K562 (cell line): Measurements from ENCODE around the gene STAU1. TPM values are rescaled to one million over a fixed set of nuclear protein-coding genes. Genes with fewer than 3 reads are reported as not detected.

Experiments used
- ATAC-seq: fragments of 200-7000 bp; cut with Tn5 transposase; 3 replicates; pipeline ENCODE4 v1.9.1; 2020; ENCODE audit warnings: moderate library complexity
- BruUV-seq: library from RNA; stranded (reverse); fragments of 400-500 nt; replicated peaks from 2 replicates; lab custom pipeline; 2021; lab: Mats Ljungman, UMichigan
- CTCF ChIA-PET: fragments of 300-600 bp; formaldehyde crosslinking; extraction: SDS; loops from one replicate; lab custom pipeline; 2021; ENCODE audit warnings: low intra/inter-chr PET ratio; lab: Yijun Ruan, JAX
- POLR2A ChIA-PET: fragments of 300-600, 350-650 bp; sonication (Branson Sonifier 250); formaldehyde crosslinking; extraction: SDS; loops from one replicate; lab custom pipeline; 2021; ENCODE audit warnings: antibody characterized with exemption, inconsistent platforms; lab: Yijun Ruan, JAX
- DNase-seq, 4 experiments: peaks; one replicate each; pipeline versions ENCODE4 v3.0.0 to v3.0.0-alpha.2; 2011 to 2018; ENCODE audit warnings: low spot score in 3 of 4, mixed read lengths in 3 of 4; ENCODE audit errors: extremely low read depth in 1 of 4
- FAIRE-seq: peaks from 2 replicates; lab custom pipeline; 2011; peaks lifted over from hg19 to GRCh38; lab: Jason Lieb, UNC
- H2AFZ ChIP-seq: 2 replicates; pipeline ENCODE4 v1.6.0; 2011; ENCODE audit warnings: low read depth, low read length, control low read depth, inconsistent platforms
- H3K27ac ChIP-seq: fragments of 200-600 bp; 3 replicates; pipeline ENCODE4 v1.8.0; 2011; ENCODE audit warnings: low read depth, mild to moderate bottlenecking, control low read depth, inconsistent platforms, low read length, moderate library complexity, mixed read lengths; ENCODE audit errors: extremely low read depth
- H3K27me3 ChIP-seq, 2 experiments: fragments of 300-600 bp in 1 of 2; 2 replicates in 1 of 2; 3 replicates in 1 of 2; pipeline versions ENCODE4 v1.6.0 to v1.8.0; 2011; ENCODE audit warnings: inconsistent platforms in 2 of 2, low read length in 2 of 2, mild to moderate bottlenecking in 1 of 2, mixed read lengths in 1 of 2, moderate library complexity in 1 of 2; ENCODE audit not compliant: control insufficient read depth in 2 of 2, insufficient read depth in 2 of 2
- H3K36me3 ChIP-seq: fragments of 300-600 bp; 3 replicates; pipeline ENCODE4 v1.8.0; 2011; ENCODE audit warnings: mild to moderate bottlenecking, low read length, inconsistent platforms; ENCODE audit not compliant: control insufficient read depth, insufficient read depth
- H3K4me1 ChIP-seq, 2 experiments: fragments of 200-600 bp in 1 of 2; replicated peaks in 1 of 2; 2 replicates in 1 of 2; 3 replicates in 1 of 2; pipeline versions ENCODE4 v1.5.1 to v1.8.0; 2011; ENCODE audit warnings: inconsistent platforms in 2 of 2, low read length in 2 of 2, mild to moderate bottlenecking in 1 of 2, mixed read lengths in 1 of 2, moderate library complexity in 1 of 2; ENCODE audit not compliant: control insufficient read depth in 2 of 2, insufficient read depth in 2 of 2
- H3K4me2 ChIP-seq: 2 replicates; pipeline ENCODE4 v1.6.1; 2011; ENCODE audit warnings: low read length, control low read depth, inconsistent platforms, mixed read lengths; ENCODE audit not compliant: insufficient read depth
- H3K4me3 ChIP-seq: fragments of 200-600 bp; sonication (generic), shearing (Covaris generic); 2 replicates; pipeline ENCODE4 v1.5.1; 2016; ENCODE audit warnings: control low read depth, inconsistent platforms
- H3K79me2 ChIP-seq: fragments of 200-600 bp; 3 replicates; pipeline ENCODE4 v1.8.0; 2011; ENCODE audit warnings: low read length, inconsistent platforms; ENCODE audit not compliant: control insufficient read depth, insufficient read depth
- H3K9ac ChIP-seq, 2 experiments: 2 replicates each; pipeline versions ENCODE4 v1.6.0 to v1.6.1; 2011; ENCODE audit warnings: low read depth in 2 of 2, low read length in 2 of 2, control low read depth in 1 of 2, inconsistent platforms in 1 of 2, mild to moderate bottlenecking in 1 of 2, mixed read lengths in 1 of 2; ENCODE audit not compliant: insufficient read depth in 1 of 2
- H3K9me1 ChIP-seq: one replicate; pipeline ENCODE4 v1.6.0; 2011; ENCODE audit warnings: inconsistent platforms, mild to moderate bottlenecking, low read length, moderate library complexity; ENCODE audit not compliant: control insufficient read depth, insufficient read depth
- H3K9me3 ChIP-seq: replicated peaks from 2 replicates; pipeline ENCODE4 v1.5.1; 2011; ENCODE audit warnings: low read depth, low read length, inconsistent platforms; ENCODE audit not compliant: control insufficient read depth, insufficient read depth
- H4K20me1 ChIP-seq: replicated peaks from 2 replicates; pipeline ENCODE4 v1.6.1; 2011; ENCODE audit warnings: low read length, inconsistent platforms, mixed read lengths; ENCODE audit not compliant: control insufficient read depth, insufficient read depth
- CAMTA2 ChIP-seq: fragments of 250-450 bp; sonication (Bioruptor Pico); conservative IDR thresholded peaks from 2 replicates; pipeline ENCODE4 v1.5.1; 2022
- CBX3 ChIP-seq, 2 experiments: IDR thresholded peaks; 1 replicate in 1 of 2; 2 replicates in 1 of 2; pipeline ENCODE4 v1.6.1; 2012; ENCODE audit warnings: inconsistent platforms in 2 of 2, low read length in 2 of 2, borderline replicate concordance in 1 of 2, control low read depth in 1 of 2
- CBX5 ChIP-seq: IDR thresholded peaks from 2 replicates; pipeline ENCODE4 v1.6.1; 2014; ENCODE audit warnings: low read depth, borderline replicate concordance
- GATAD2A ChIP-seq: fragments of 450-650 bp; IDR thresholded peaks from 2 replicates; pipeline ENCODE4 v1.6.1; 2017
- MCM5 ChIP-seq: fragments of 450-650 bp; IDR thresholded peaks from 2 replicates; pipeline ENCODE4 v1.6.1; 2016; ENCODE audit warnings: low read depth
- RB1 ChIP-seq: fragments of 450-650 bp; IDR thresholded peaks from 2 replicates; pipeline ENCODE4 v1.6.1; 2017; ENCODE audit warnings: low read depth, mild to moderate bottlenecking
- TRIM24 ChIP-seq, 2 experiments: fragments of 450-650 bp; IDR thresholded peaks; 2 replicates each; pipeline ENCODE4 v1.6.1; 2016
- TRIM28 ChIP-seq: fragments of 450-650 bp; IDR thresholded peaks from 2 replicates; pipeline ENCODE4 v1.6.1; 2017
- ZFP1 ChIP-seq: fragments of 450-650 bp; formaldehyde crosslinking; IDR thresholded peaks from 2 replicates; pipeline ENCODE4 v1.4.0; 2020; ENCODE audit warnings: mild to moderate bottlenecking, mixed read lengths
- ZNF184 ChIP-seq: sonication (generic); formaldehyde crosslinking; IDR thresholded peaks from 2 replicates; pipeline ENCODE4 v1.5.0; 2020; ENCODE audit warnings: missing genetic modification reagents
- WGBS: fragments of 100-300 bp; shearing (Covaris generic); methylation state at CpG from one replicate; pipeline ENCODE4 v1.1.6; 2016; ENCODE audit warnings: low coverage, mixed read lengths; ENCODE audit not compliant: insufficient coverage; ENCODE audit errors: missing lambda C conversion rate; 5-methylcytosine and 5-hydroxymethylcytosine counted together
- in situ Hi-C: fragments of 300-500 bp; cut with MboI; formaldehyde crosslinking; loops from 4 replicates; pipeline ENCODE4 v1.15.0; 2018; ENCODE audit warnings: inconsistent platforms, mixed read lengths
- intact Hi-C: fragments of 100-400 bp; cut with micrococcal nuclease; formaldehyde crosslinking; loops from 2 replicates; pipeline ENCODE4 v1.14.2; 2022
- polyA plus RNA-seq, 8 experiments: library from polyadenylated mRNA; depleted of rRNA in 4 of 8; stranded (reverse) in 5 of 8; unstranded in 3 of 8; fragments of >200 nt; fragmentation: Nextera tagmentation in 2 of 8; fragmentation: Illumina TruSeq in 1 of 8; extraction: Ambion mirVana in 2 of 8; extraction: Trizol in 1 of 8; gene quantifications; 2 replicates each; pipeline versions ENCODE4 v1.2.1 to v1.2.3, GENCODE V29; 2011 to 2014; ENCODE audit warnings: inconsistent platforms in 1 of 8, missing spikeins in 1 of 8
- total RNA-seq, 7 experiments: library from RNA; depleted of rRNA in 6 of 7; stranded (reverse); fragments of >200 nt in 6 of 7; fragmentation: Illumina TruSeq in 2 of 7; extraction: Trizol in 2 of 7; gene quantifications; 2 replicates each; pipeline versions ENCODE4 v1.2.1 to v1.2.3, GENCODE V29; 2011 to 2021; ENCODE audit warnings: low replicate concordance in 1 of 7
- TF ChIP-seq, protein P1 (sequence below): fragments of 450-650 bp; IDR thresholded peaks from 2 replicates; pipeline ENCODE4 v1.6.1; 2018; ENCODE audit warnings: mild to moderate bottlenecking, low read depth; ENCODE audit not compliant: partially characterized antibody
- TF ChIP-seq, protein P2 (sequence below): fragments of 450-650 bp; IDR thresholded peaks from 2 replicates; pipeline ENCODE4 v1.6.1; 2016; ENCODE audit warnings: antibody characterized with exemption

The STAU1 gene
- total and polyA plus RNA-seq, 9 of the 15 experiments (the other 6 are each of a cell fraction or from before 2014, with no cell fraction given), result 18.0 to 106 (median 50.6) TPM

DNA sequence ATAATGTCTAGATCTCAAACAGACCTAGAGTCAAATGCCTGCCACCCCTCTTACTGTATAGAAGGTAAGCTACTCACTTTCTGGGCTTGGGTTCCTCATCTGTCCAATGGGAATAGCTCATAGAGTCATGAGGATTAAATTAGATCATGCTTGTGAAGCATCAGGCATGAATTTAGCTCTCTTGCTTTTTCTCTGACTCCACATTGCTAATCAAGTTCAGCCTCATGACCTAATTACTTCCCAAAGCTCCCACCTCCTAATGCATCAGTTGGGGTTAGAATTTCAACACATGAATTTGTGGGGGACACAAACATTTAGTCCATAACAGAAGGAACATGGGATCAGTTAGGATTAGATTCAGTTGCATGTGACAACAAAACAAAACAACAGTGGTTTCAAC is 26.4 kb upstream of the STAU1 start (continued):
- no peak for TF ChIP-seq GATAD2A

DNA sequence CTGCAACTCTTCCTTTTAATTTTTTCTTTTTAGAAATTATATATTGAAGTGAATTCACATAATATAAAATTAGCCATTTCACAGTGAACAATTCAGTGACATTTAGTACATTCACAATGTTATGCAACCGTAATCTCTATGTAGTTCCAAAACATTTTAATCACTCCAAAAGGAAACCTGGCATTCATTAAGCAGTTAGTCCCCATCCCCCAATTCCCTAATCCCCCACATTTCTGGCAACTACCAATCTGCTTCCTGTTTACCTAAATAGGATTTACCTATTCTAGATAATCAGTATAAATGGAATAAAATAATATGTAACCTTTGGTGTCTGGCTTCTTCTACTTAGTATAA is 22.6 kb upstream of the STAU1 start:
- Histone ChIP-seq H3K27me3 (no peaks in the 10 kb centered on the region), H3K4me3 (no peak overlapping the region), H3K4me1 (no peaks in the 10 kb centered on the region; a peak in 2 of 5 replicates), H3K4me2 (no peak overlapping the region), H3K9me1 (no peaks in the 10 kb centered on the region), H3K79me2 (no peaks in the 10 kb centered on the region), H3K9ac (no peak overlapping the region), H3K36me3 (no peaks in the 10 kb centered on the region), H4K20me1 (no peaks in the 10 kb centered on the region), H3K9me3 (peaks cover 5% of the 10 kb centered on the region), H2AFZ (no peak overlapping the region), H3K27ac (no peak overlapping the region)
- WGBS, result 33% methylated on average over 1 of the region's 1 CpG
- no peak for ATAC-seq
- CTCF ChIA-PET, result no interaction called here
- POLR2A ChIA-PET, result no interaction called here
- FAIRE-seq, result no peak
- TF ChIP-seq CAMTA2 (CRISPR knock-in tag), result no peak
- no TSS peak for BruUV-seq
- in situ Hi-C loops, result no loop called here
- no peak for DNase-seq
- intact Hi-C loops, result no loop called here

DNA sequence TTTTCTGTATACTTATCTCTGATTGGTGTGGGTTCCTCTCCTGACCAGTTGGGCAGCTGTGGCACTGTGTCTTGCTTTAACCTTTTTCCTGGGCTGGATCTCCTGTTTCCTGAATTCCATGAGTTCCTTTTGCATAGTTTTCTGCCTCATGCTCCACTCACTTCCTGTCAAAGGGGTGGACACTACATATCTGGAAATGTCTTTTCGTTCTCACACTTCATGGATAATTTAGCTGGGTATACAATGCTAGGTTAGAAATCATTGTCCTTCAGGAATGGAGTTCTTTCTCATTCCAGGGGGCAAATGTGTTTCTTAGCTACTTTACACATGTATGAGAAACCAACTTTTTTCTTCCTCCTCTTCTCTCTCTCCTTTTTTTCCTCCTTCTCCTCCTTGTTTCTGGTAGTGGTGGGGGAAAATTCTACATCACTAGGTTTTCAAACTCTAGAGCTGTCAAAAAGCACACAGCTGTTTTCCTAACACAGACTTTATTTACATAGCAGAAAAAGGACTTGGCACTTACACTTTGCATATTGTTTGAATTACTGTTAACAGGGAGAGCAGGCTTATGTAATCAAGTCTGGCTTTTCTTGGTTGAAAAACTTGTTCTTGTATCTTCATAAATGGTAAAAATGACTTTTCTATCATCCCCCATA is 22.1 kb upstream of the STAU1 start:
- FAIRE-seq, result no peak
- Histone ChIP-seq H2AFZ (no peak overlapping the region), H3K27me3 (no peaks in the 10 kb centered on the region)
- TF ChIP-seq ZFP1 (CRISPR knock-in tag) (peak; percentile 85), CBX5 (peak; percentile 63; the same call in 1 of the 2 replicates), ZNF184 (CRISPR knock-in tag) (no peak), MCM5 (no peak), RB1 (no peak), CBX3 (IDR thresholded peaks at IDR 0.05; ENCODE audit: borderline replicate concordance in 1 of 2, low read length in 2 of 2) (peak in 1 of 2 experiments; percentile 87; a peak in 2 of 3 replicates), TRIM28 (peak; percentile 77; the same call in 1 of the 2 replicates), TRIM24 (IDR thresholded peaks at IDR 0.05) (peak; percentile 31 to 55; a peak in 1 of 4 replicates)
- TF ChIP-seq, protein P1, sequence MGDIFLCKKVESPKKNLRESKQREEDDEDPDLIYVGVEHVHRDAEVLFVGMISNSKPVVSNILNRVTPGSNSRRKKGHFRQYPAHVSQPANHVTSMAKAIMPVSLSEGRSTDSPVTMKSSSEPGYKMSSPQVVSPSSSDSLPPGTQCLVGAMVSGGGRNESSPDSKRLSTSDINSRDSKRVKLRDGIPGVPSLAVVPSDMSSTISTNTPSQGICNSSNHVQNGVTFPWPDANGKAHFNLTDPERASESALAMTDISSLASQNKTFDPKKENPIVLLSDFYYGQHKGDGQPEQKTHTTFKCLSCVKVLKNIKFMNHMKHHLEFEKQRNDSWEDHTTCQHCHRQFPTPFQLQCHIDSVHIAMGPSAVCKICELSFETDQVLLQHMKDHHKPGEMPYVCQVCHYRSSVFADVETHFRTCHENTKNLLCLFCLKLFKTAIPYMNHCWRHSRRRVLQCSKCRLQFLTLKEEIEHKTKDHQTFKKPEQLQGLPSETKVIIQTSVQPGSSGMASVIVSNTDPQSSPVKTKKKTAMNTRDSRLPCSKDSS, result peak; percentile 37
- TF ChIP-seq, protein P2, sequence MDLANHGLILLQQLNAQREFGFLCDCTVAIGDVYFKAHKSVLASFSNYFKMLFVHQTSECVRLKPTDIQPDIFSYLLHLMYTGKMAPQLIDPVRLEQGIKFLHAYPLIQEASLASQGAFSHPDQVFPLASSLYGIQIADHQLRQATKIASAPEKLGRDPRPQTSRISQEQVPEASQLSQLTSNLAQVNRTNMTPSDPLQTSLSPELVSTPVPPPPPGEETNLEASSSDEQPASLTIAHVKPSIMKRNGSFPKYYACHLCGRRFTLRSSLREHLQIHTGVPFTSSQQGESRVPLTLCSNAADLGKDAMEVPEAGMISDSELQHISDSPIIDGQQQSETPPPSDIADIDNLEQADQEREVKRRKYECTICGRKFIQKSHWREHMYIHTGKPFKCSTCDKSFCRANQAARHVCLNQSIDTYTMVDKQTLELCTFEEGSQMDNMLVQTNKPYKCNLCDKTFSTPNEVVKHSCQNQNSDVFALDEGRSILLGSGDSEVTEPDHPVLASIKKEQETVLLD, result no peak
- TF ChIP-seq, all 486 proteins: peak for 6
- ChIA-PET POLR2A (no interaction called here), CTCF (no interaction called here)
- WGBS, result 30% methylated on average over 1 of the region's 1 CpG
- no peaks in the 10 kb centered on the region; a peak in 2 of 5 replicates for H3K4me1 ChIP-seq
- H3K9me1 ChIP-seq, result no peaks in the 10 kb centered on the region
- intact Hi-C loops (no loop called here), in situ Hi-C loops (no loop called here)
- no peak overlapping the region for H3K4me3 ChIP-seq
- no peak overlapping the region for H3K4me2 ChIP-seq
- H3K27ac ChIP-seq, result no peak overlapping the region
- H4K20me1 ChIP-seq, result no peaks in the 10 kb centered on the region
- DNase-seq (no peak), ATAC-seq (no peak)
- no TSS peak for BruUV-seq
- no peaks in the 10 kb centered on the region for H3K36me3 ChIP-seq
- no peaks in the 10 kb centered on the region for H3K79me2 ChIP-seq
- peaks cover 5% of the 10 kb centered on the region for H3K9me3 ChIP-seq
- no peak overlapping the region for H3K9ac ChIP-seq
